PFSK-1 (cell line): ENCODE data around the gene CNTN4.

ENCODE experiments used
- FOXP2 ChIP-seq: optimal IDR thresholded peaks from 2 replicates; pipeline ENCODE3; 2011; ENCODE audit warnings: borderline replicate concordance, control low read depth, inconsistent platforms; ENCODE audit not compliant: insufficient read depth; ENCODE audit errors: extremely low read length, extremely low read depth
- POLR2AphosphoS5 ChIP-seq: IDR thresholded peaks from 2 replicates; pipeline ENCODE4 v1.6.1; 2012; ENCODE audit warnings: low read depth, mild to moderate bottlenecking, control low read depth, low read length, moderate library complexity
- REST ChIP-seq, 2 experiments: IDR thresholded peaks; 2 replicates each; pipeline versions ENCODE4 v1.6.1 to v1.8.0; 2011 to 2012; ENCODE audit warnings: low read depth in 2 of 2, low read length in 2 of 2, control low read depth in 1 of 2, inconsistent platforms in 1 of 2, mild to moderate bottlenecking in 1 of 2, moderate library complexity in 1 of 2; ENCODE audit not compliant: insufficient read depth in 1 of 2
- SIN3A ChIP-seq: IDR thresholded peaks from 2 replicates; pipeline ENCODE4 v1.6.1; 2012; ENCODE audit warnings: mild to moderate bottlenecking, low read length, moderate library complexity, borderline replicate concordance; ENCODE audit not compliant: insufficient read depth
- TAF1 ChIP-seq: IDR thresholded peaks from 2 replicates; pipeline ENCODE4 v1.6.1; 2012; ENCODE audit warnings: low read length, control low read depth, borderline replicate concordance; ENCODE audit not compliant: insufficient read depth

DNA sequence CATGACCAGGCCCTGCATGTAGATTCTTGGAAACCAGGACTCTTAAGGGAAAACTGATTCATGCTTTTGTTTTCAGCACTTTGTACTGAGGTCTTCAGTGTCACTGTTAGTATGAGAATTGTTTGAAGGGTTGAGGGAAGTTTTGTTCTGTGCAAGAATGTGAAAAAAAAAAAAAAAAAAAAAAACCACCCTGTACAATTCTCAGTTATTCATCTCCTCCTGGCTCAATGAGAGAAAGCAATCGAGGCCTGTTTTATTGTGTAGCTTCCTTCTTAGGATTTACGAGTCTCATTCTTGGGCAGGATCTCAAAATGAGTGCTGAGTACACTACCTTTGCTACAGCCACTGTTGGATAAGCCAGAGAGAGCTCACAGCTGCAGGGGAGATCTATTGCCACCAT is 469.5 kb downstream of the CNTN4 start:
- TF ChIP-seq FOXP2 (no peak), REST (IDR thresholded peaks at IDR 0.05; ENCODE audit: insufficient read depth in 1 of 2, low read depth in 2 of 2, low read length in 2 of 2) (no peak), POLR2AphosphoS5 (no peak), SIN3A (no peak), TAF1 (no peak)
